GM06990 (cell line): ENCODE measurements around the gene JSRP1.

Source experiments
- DNase-seq: peaks from one replicate; pipeline ENCODE4 v3.0.0-alpha.2; 2011; ENCODE audit not compliant: insufficient read length; ENCODE audit errors: extremely low read depth
- H3K27me3 ChIP-seq: replicated peaks from 2 replicates; pipeline ENCODE4 v1.6.0; 2011; ENCODE audit warnings: low read length; ENCODE audit not compliant: control insufficient read depth, insufficient read depth
- H3K36me3 ChIP-seq: 2 replicates; pipeline ENCODE4 v1.5.1; 2011; ENCODE audit warnings: low read length; ENCODE audit not compliant: control insufficient read depth, insufficient read depth
- H3K4me3 ChIP-seq: replicated peaks from 2 replicates; pipeline ENCODE4 v1.5.1; 2011; ENCODE audit warnings: low read depth, mild to moderate bottlenecking, control low read depth, low read length
- TF ChIP-seq, protein P1 (sequence below): IDR thresholded peaks from 2 replicates; pipeline ENCODE4 v1.5.1; 2011; ENCODE audit warnings: low read length, control low read depth, mild to moderate bottlenecking, inconsistent platforms; ENCODE audit not compliant: insufficient read depth, poor library complexity, severe bottlenecking

JSRP1 gene

GRCh38 chr19:2249010-2249866 is 7.0 kb downstream of the JSRP1 start, which contains the start of gene AMH:
AMH (plus strand) TSS chr19:2249323; CDS start chr19:2249333, 10 bp downstream.
- no peak within 1 kb of the TSS for H3K4me3 ChIP-seq
- H3K36me3 ChIP-seq = peaks cover 30% of the 10 kb centered on the region
- no peak for DNase-seq

DNA sequence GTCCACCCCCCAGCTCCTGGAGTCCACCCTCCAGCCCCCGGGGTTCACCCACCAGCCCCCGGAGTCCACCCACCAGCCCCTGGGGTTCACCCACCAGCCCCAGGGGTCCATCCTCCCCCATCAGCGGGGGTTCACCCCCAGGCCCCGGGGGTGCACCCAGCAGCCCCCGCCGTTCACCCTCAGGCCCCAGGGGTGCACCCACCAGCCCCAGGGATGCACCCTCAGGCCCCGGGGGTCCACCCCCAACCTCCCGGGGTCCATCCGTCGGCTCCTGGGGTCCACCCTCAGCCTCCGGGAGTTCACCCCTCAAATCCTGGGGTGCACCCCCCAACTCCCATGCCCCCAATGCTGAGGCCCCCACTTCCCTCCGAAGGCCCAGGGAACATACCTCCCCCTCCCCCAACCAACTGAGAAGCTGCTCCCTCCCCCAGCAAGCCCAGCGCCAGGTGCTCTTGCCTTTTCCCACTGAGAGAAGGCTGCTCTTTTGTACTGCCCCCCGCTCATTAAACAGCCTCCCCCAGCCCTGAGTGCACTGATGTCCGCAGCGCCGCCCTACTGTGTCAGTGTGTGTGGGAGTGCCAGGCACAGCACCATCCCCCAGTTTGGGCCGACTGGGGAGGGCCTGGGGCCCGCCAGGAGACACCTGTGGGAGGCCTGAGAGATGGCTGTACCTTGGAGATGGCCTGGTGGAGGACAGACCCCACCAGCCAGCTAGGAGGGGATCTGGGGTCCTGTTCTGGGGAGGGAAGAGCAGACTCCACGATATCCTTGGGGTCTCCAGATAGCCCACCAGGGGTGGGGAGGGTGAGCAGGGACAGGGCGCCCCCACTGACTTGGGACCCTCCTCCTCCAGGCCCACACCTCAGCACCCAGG is 7.8 kb downstream of the JSRP1 start:
- no peak overlapping the region for H3K4me3 ChIP-seq
- TF ChIP-seq, protein P1, sequence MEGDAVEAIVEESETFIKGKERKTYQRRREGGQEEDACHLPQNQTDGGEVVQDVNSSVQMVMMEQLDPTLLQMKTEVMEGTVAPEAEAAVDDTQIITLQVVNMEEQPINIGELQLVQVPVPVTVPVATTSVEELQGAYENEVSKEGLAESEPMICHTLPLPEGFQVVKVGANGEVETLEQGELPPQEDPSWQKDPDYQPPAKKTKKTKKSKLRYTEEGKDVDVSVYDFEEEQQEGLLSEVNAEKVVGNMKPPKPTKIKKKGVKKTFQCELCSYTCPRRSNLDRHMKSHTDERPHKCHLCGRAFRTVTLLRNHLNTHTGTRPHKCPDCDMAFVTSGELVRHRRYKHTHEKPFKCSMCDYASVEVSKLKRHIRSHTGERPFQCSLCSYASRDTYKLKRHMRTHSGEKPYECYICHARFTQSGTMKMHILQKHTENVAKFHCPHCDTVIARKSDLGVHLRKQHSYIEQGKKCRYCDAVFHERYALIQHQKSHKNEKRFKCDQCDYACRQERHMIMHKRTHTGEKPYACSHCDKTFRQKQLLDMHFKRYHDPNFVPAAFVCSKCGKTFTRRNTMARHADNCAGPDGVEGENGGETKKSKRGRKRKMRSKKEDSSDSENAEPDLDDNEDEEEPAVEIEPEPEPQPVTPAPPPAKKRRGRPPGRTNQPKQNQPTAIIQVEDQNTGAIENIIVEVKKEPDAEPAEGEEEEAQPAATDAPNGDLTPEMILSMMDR = no peak
- H3K36me3 ChIP-seq = peaks cover 38% of the 10 kb centered on the region
- no peak for DNase-seq
- no peaks in the 10 kb centered on the region; the same call in 1 of the 2 replicates for H3K27me3 ChIP-seq

More at GRCh38 chr19:2249010-2249866, 7.0 kb downstream of the JSRP1 start, which contains the start of gene AMH:
- TF ChIP-seq, protein P1 = no peak
- H3K27me3 ChIP-seq = no peaks in the 10 kb centered on the region; the same call in 1 of the 2 replicates

DNA sequence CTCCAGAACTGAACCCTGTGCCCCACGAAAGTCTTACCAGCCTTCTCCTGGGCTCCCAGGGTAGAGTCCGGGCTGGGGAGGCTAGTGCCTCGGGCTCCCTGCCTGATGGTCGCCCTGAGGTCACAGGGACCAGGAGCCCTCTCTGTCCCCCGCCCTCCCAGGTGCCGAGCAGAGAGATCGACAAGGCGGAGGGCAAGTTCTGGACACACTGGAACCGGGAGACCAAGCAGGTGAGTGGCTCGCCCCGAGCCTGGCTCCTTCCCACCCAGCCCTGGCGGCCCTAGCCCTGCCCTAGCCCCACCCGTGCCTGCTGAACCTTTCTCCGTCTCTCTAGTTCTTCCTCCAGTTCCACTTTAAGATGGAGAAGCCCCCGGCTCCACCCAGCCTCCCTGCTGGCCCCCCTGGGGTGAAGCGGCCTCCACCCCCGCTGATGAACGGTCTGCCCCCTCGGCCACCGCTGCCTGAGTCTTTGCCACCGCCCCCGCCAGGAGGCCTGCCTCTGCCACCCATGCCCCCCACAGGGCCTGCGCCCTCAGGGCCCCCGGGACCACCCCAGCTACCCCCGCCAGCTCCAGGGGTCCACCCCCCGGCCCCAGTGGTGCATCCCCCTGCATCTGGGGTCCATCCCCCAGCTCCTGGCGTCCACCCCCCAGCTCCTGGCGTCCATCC is 8.7 kb downstream of the JSRP1 start:
- peaks cover 44% of the 10 kb centered on the region for H3K36me3 ChIP-seq

DNA sequence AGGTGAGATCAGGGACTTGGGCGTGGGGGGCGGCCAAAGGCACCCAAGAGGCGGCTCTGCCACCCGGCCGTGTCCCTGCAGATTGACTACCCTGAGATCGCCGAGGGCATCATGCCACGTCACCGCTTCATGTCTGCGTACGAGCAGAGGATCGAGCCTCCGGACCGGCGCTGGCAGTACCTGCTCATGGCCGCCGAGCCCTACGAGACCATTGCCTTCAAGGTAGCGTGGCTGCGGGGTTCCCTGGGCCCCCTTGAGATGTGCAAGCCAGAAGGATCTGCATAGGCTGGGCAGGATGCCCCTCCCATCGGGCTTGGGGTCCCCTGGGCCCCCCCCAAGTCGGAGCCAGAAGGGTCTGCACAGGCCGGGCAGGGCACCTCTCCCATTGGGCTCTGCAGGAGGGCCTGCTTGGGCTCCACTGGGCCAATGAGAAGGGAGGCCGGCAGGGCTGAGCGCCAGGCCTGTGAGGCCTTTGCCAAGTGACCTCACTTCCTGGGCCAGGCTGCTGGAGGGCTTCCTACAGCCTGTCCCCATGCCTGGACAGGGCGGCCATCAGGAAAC is 9.3 kb downstream of the JSRP1 start:
- Histone ChIP-seq H3K36me3 (peaks cover 48% of the 10 kb centered on the region), H3K27me3 (no peaks in the 10 kb centered on the region; the same call in 1 of the 2 replicates), H3K4me3 (no peak overlapping the region)
- DNase-seq = no peak
- TF ChIP-seq, protein P1 = no peak

More for the DNA sequence above, 8.7 kb downstream of the JSRP1 start:
- no peaks in the 10 kb centered on the region; the same call in 1 of the 2 replicates for H3K27me3 ChIP-seq
- TF ChIP-seq, protein P1 = no peak
- no peak for DNase-seq
- no peak overlapping the region for H3K4me3 ChIP-seq

GRCh38 chr19:2246014-2246620 is 10.1 kb downstream of the JSRP1 start:
- Histone ChIP-seq H3K4me3 (no peak overlapping the region), H3K36me3 (peaks cover 50% of the 10 kb centered on the region), H3K27me3 (no peaks in the 10 kb centered on the region; the same call in 1 of the 2 replicates)
- TF ChIP-seq, protein P1 = no peak
- no peak for DNase-seq
